Naive B cell (primary cell): ENCODE measurements around the gene RABL2B. TPM values are rescaled to one million over a fixed set of nuclear protein-coding genes. Genes with fewer than 3 reads are reported as not detected.
A peak's percentile ranks its signal among the peaks of the same experiment; 100 is the strongest.

Source experiments
- ATAC-seq, 2 donors: fragments of 150-1000 bp; cut with Tn5 transposase; 2 replicates each; pipeline ENCODE4 v1.10.0; 2021; ENCODE audit warnings: low read depth in 2 of 2, mild to moderate bottlenecking in 2 of 2, moderate library complexity in 2 of 2
- DNase-seq: peaks from one replicate; pipeline ENCODE4 v3.0.0; 2022
- H3K27ac Mint-ChIP-seq, 6 donors: one replicate each; pipeline ENCODE4 v1.8.0; 2020 to 2022; ENCODE audit warnings: mild to moderate bottlenecking in 6 of 6, mixed read lengths in 6 of 6, moderate library complexity in 5 of 6, inconsistent platforms in 2 of 6
- H3K27me3 Mint-ChIP-seq, 3 donors: one replicate each; pipeline ENCODE4 v1.8.0; 2021 to 2022; ENCODE audit warnings: mixed read lengths in 3 of 3, mild to moderate bottlenecking in 1 of 3
- H3K36me3 Mint-ChIP-seq, 2 donors: one replicate each; pipeline ENCODE4 v1.8.0; 2020 to 2022; ENCODE audit warnings: mixed read lengths in 2 of 2, inconsistent platforms in 1 of 2, mild to moderate bottlenecking in 1 of 2
- H3K4me1 Mint-ChIP-seq, 3 donors: one replicate each; pipeline ENCODE4 v1.8.0; 2020 to 2022; ENCODE audit warnings: mixed read lengths in 3 of 3, inconsistent platforms in 1 of 3, mild to moderate bottlenecking in 1 of 3, moderate library complexity in 1 of 3
- H3K4me3 Mint-ChIP-seq, 8 donors: one replicate each; pipeline ENCODE4 v1.8.0; 2020 to 2022; ENCODE audit warnings: mild to moderate bottlenecking in 8 of 8, mixed read lengths in 8 of 8, moderate library complexity in 8 of 8, inconsistent platforms in 2 of 8
- H3K9me3 Mint-ChIP-seq, 7 donors: one replicate each; pipeline ENCODE4 v1.8.0; 2020 to 2022; ENCODE audit warnings: mixed read lengths in 7 of 7, mild to moderate bottlenecking in 5 of 7, inconsistent platforms in 2 of 7, moderate library complexity in 1 of 7
- polyA plus RNA-seq, 6 donors: library from polyadenylated mRNA; unstranded; fragments of 300-500 nt; fragmentation: Illumina TruSeq; gene quantifications; one replicate each; pipeline ENCODE4 v1.2.3, GENCODE V29; 2021; ENCODE audit warnings: low read depth in 6 of 6

Gene RABL2B
- polyA plus RNA-seq, 6 donors from 2014 or later: 22.2 to 30.9 (median 26.8) TPM

DNA sequence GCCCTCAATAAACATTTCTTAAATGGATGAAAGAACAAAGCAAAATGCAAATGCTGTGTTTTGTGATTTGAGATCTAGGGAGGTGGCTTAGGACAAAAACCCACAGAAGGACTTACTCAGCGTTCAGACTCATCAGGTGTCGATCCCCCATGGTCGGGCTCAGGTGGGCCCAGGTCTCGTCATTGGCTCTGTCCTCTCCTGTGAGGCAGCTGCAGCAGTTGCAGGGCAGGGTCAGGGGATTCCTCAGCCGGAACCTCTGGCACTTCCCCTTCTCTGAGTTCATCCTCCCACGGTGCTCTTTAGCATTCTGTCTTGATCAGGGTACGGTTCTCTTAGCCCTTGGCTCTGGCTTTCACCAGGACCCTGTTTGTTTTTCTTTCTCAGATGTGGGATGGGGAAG, 59.4 kb downstream of the RABL2B start:
- H3K27ac Mint-ChIP-seq: peak overlapping the region in 3 of 6 donors; percentile 13 to 64 (median 16)
- peak; percentile 31 for DNase-seq
- ATAC-seq: peak; percentile 84 to 85
- H3K9me3 Mint-ChIP-seq: peaks cover 0 to 3% (median 0%) of the 10 kb centered on the region in 7 donors
- H3K4me3 Mint-ChIP-seq: no peak overlapping the region
- peaks cover 0 to 9% (median 0%) of the 10 kb centered on the region in 3 donors for H3K27me3 Mint-ChIP-seq
- H3K36me3 Mint-ChIP-seq: no peaks in the 10 kb centered on the region
- H3K4me1 Mint-ChIP-seq: peaks cover 9 to 19% (median 13%) of the 10 kb centered on the region in 3 donors

DNA sequence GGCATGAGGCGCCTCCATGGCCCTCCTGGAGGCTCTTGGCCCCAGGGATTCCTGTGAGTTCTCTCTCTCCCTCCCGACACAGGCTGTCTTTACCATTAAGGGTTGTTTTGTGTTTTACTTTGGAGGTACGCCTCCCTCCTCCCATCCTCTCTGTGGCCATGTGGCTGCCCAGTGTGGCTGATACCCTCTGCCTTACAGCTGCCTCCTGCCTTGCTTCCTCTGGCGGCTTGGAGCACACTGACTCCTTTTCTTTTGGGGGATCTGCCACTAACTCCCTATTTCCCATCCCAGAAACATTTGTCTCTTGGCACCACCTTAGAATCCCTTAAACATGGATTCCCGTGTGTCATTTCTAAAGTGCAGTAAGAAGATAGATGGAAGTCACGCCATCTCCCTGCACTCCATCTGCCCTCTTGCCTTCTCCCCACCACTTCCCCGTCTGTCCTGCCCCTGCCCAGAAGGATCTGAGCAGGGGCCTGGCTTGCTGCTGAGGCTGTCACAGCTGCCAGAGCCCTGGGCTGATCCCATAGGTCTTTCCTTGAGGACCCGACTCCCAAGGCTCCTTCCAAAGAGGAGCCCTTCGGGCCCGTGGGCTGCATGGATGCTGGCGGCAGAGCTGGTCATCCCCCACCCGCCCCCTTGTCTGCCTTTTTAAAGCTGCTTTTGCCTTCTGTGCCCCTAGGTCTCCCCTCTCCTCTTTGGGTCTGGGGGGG, 60.6 kb downstream of the RABL2B start:
- no peak for ATAC-seq
- Mint-ChIP-seq H3K4me3 (no peak overlapping the region), H3K27me3 (peaks cover 0 to 9% (median 0%) of the 10 kb centered on the region in 3 donors), H3K27ac (peak overlapping the region in 1 of 6 donors; percentile 15), H3K4me1 (peaks cover 9 to 19% (median 11%) of the 10 kb centered on the region in 3 donors), H3K9me3 (peaks cover 0 to 3% (median 0%) of the 10 kb centered on the region in 7 donors), H3K36me3 (no peaks in the 10 kb centered on the region)
- DNase-seq: no peak

DNA sequence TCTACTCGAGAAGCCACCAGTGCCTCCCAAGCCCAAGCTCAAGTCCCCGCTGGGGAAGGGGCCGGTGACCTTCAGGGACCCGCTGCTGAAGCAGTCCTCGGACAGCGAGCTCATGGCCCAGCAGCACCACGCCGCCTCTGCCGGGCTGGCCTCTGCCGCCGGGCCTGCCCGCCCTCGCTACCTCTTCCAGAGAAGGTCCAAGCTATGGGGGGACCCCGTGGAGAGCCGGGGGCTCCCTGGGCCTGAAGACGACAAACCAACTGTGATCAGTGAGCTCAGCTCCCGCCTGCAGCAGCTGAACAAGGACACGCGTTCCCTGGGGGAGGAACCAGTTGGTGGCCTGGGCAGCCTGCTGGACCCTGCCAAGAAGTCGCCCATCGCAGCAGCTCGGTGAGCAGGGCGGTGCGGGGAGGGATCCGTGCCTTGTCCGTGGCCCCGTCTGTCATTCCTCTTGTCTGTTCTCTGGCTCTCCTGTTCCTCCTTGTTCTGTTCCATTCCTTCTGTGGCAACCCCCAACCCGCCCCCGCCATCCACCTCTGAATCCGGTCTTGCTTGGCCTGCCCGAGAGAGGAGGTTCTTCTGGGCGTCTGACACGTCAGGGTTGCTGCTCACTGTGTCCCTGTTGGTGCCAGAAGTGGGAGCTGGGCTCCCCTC, 61.3 kb downstream of the RABL2B start:
- Mint-ChIP-seq H3K27me3 (peaks cover 0 to 9% (median 0%) of the 10 kb centered on the region in 3 donors), H3K4me3 (no peak overlapping the region), H3K36me3 (no peaks in the 10 kb centered on the region), H3K4me1 (peaks cover 11 to 19% (median 13%) of the 10 kb centered on the region in 3 donors), H3K9me3 (peaks cover 0 to 3% (median 0%) of the 10 kb centered on the region in 7 donors), H3K27ac (no peak overlapping the region)
- no peak for DNase-seq
- no peak for ATAC-seq

- H3K4me1 Mint-ChIP-seq: peaks cover 11 to 19% (median 13%) of the 10 kb centered on the region in 3 donors
- no peak overlapping the region for H3K4me3 Mint-ChIP-seq
- ATAC-seq (no peak), DNase-seq (no peak)
- H3K27ac Mint-ChIP-seq: no peak overlapping the region
- peaks cover 0 to 9% (median 7%) of the 10 kb centered on the region in 3 donors for H3K27me3 Mint-ChIP-seq
- peaks cover 0 to 3% (median 0%) of the 10 kb centered on the region in 7 donors for H3K9me3 Mint-ChIP-seq
- no peaks in the 10 kb centered on the region for H3K36me3 Mint-ChIP-seq
Measured at GRCh38 chr22:50721257-50721844, 62.1 kb downstream of the RABL2B start.

- no peaks in the 10 kb centered on the region for H3K36me3 Mint-ChIP-seq
- no peak for ATAC-seq
- no peak overlapping the region for H3K4me3 Mint-ChIP-seq
- peaks cover 0 to 11% (median 9%) of the 10 kb centered on the region in 3 donors for H3K27me3 Mint-ChIP-seq
- no peak overlapping the region for H3K27ac Mint-ChIP-seq
- DNase-seq: no peak
- peaks cover 0 to 3% (median 0%) of the 10 kb centered on the region in 7 donors for H3K9me3 Mint-ChIP-seq
- peaks cover 11 to 19% (median 13%) of the 10 kb centered on the region in 3 donors for H3K4me1 Mint-ChIP-seq
Measured at GRCh38 chr22:50720301-50721256, 62.9 kb downstream of the RABL2B start.

GRCh38 chr22:50719814-50720300, 63.6 kb downstream of the RABL2B start:
- Mint-ChIP-seq H3K36me3 (no peaks in the 10 kb centered on the region), H3K27me3 (peaks cover 0 to 11% (median 9%) of the 10 kb centered on the region in 3 donors), H3K27ac (no peak overlapping the region), H3K4me3 (no peak overlapping the region), H3K4me1 (peaks cover 11 to 19% (median 13%) of the 10 kb centered on the region in 3 donors), H3K9me3 (peaks cover 0 to 3% (median 0%) of the 10 kb centered on the region in 7 donors)
- DNase-seq (no peak), ATAC-seq (no peak)

DNA sequence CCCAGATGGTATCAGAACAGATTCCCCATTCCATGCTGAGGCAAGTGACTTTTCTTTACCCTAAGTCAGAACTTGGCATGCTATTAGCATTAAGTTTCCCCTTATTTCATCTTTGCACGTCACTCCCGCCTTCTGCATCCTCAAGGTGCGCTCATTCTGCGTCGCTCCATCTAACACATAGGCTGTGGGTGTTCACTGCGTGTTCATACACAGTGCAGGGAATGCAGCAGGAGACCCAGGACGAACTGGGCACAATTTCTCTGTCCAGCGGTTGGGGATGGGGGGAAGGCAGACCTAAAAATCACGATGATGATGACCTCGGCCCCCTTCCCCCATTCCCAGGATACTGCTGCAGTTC, 65.1 kb downstream of the RABL2B start:
- ATAC-seq (no peak), DNase-seq (no peak)
- Mint-ChIP-seq H3K27me3 (peaks cover 0 to 11% (median 9%) of the 10 kb centered on the region in 3 donors), H3K4me3 (no peak overlapping the region), H3K9me3 (peaks cover 0 to 3% (median 0%) of the 10 kb centered on the region in 7 donors), H3K4me1 (peaks cover 0 to 6% (median 4%) of the 10 kb centered on the region in 3 donors), H3K27ac (no peak overlapping the region), H3K36me3 (no peaks in the 10 kb centered on the region)

DNA sequence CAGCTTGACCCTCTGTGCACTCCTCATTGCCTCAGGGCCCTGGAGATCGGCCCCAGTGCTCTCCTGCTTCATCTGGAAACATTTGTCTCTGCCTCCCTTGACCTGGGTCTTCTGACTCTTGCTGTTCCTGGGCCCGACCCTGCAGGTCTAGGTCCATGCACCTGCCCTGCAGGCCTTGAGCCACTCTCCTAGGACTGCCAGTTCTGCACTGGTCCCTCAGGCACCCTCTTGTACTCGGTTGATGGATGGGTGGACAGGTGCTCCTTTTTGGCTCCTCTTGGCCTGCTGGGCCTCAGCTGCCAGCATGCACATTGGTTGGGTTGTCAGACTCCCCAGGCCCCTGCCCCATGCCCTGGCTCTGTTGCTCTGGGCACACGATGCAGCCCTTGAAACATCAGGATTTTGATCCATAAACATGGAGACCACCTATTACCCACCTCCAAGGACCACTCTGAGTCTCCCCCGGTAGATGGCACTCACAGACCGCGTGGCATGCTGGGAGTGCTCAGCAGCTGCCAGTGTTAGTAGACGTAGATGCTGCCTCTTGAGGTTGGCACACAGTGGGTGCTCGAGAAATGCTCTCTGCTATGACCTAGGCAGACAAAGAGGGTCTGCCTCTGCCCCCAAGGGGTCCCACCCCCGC, 65.6 kb downstream of the RABL2B start:
- H3K9me3 Mint-ChIP-seq: peaks cover 0 to 3% (median 0%) of the 10 kb centered on the region in 7 donors
- no peak for ATAC-seq

More for the DNA sequence above, 65.6 kb downstream of the RABL2B start:
- Mint-ChIP-seq H3K36me3 (no peaks in the 10 kb centered on the region), H3K4me3 (no peak overlapping the region), H3K4me1 (peaks cover 0 to 4% (median 1%) of the 10 kb centered on the region in 3 donors), H3K27ac (peak overlapping the region in 1 of 6 donors; percentile 4), H3K27me3 (peaks cover 0 to 11% (median 4%) of the 10 kb centered on the region in 3 donors)
- DNase-seq: no peak

Other genes with a start within 250 kb of the RABL2B start
- 1 to 10 TPM; 1.5 to 5.8 (median 4.4) TPM for gene KLHDC7B, start 237.7 kb downstream of the RABL2B start, polyA plus RNA-seq
- not detected for gene SYCE3, start 220.7 kb downstream of the RABL2B start, polyA plus RNA-seq
- gene CPT1B, start 205.2 kb downstream of the RABL2B start, polyA plus RNA-seq: 1 to 10 TPM in 2 of 6 donors, under 1 TPM in 3, not detected in 1; 0.09 to 1.4 (median 1.00) TPM
- 10 to 100 TPM; 36.2 to 50.8 (median 42.0) TPM for gene CHKB, start 200.8 kb downstream of the RABL2B start, polyA plus RNA-seq
- gene MAPK8IP2, start 182.8 kb downstream of the RABL2B start, polyA plus RNA-seq: under 1 TPM in 1 of 6 donors, not detected in 5; 0.04 TPM
- gene ARSA, start 155.5 kb downstream of the RABL2B start, polyA plus RNA-seq: 10 to 100 TPM in 2 of 6 donors, 1 to 10 TPM in 4; 7.5 to 12.5 (median 8.8) TPM
- gene SHANK3, start 110.8 kb downstream of the RABL2B start, polyA plus RNA-seq: not detected
- gene ACR, start 45.4 kb downstream of the RABL2B start, polyA plus RNA-seq: not detected